GM12878 (cell line): ENCODE measurements around the gene MAB21L4. TPM values are rescaled to one million over a fixed set of nuclear protein-coding genes. Genes with fewer than 3 reads are reported as not detected.

Experiments
- polyA plus RNA-seq, 11 experiments: library from polyadenylated mRNA; depleted of rRNA in 4 of 11; unstranded in 6 of 11; stranded (reverse) in 5 of 11; fragments of >200 nt; fragmentation: Nextera tagmentation in 4 of 11; fragmentation: Illumina TruSeq in 1 of 11; extraction: Ambion mirVana in 4 of 11; extraction: Trizol in 1 of 11; gene quantifications; 1 replicate in 1 of 11; 2 replicates in 10 of 11; pipeline versions ENCODE4 v1.2.1 to v1.2.3, GENCODE V29; 2011 to 2016; ENCODE audit warnings: inconsistent platforms in 2 of 11, missing spikeins in 2 of 11, low read depth in 1 of 11
- total RNA-seq, 4 experiments: library from RNA; depleted of rRNA in 3 of 4; stranded (reverse); fragments of >200 nt in 3 of 4; fragmentation: Illumina TruSeq in 1 of 4; extraction: Trizol in 1 of 4; gene quantifications; 2 replicates each; pipeline versions ENCODE4 v1.2.1 to v1.2.3, GENCODE V29; 2013 to 2021

MAB21L4 gene
- total and polyA plus RNA-seq, 10 of the 15 experiments (the other 5 are each of a cell fraction or from before 2014, with no cell fraction given): 0.03 TPM; not detected in 9

Other genes with a start within 250 kb of the MAB21L4 start
- not detected in 2 replicates for gene AQP12B, start 213.3 kb downstream of the MAB21L4 start, total RNA-seq (2014; rRNA removed)
- not detected in 2 replicates for gene AQP12B, start 213.3 kb downstream of the MAB21L4 start, total RNA-seq (2014; rRNA removed; fragmentation: Illumina TruSeq; extraction: Trizol)
- gene AQP12B, start 213.3 kb downstream of the MAB21L4 start, total RNA-seq (2021): not detected in 2 replicates
- gene AQP12B, start 213.3 kb downstream of the MAB21L4 start, polyA plus RNA-seq (2011; rRNA removed): not detected in 2 replicates
- not detected in 2 replicates for gene AQP12B, start 213.3 kb downstream of the MAB21L4 start, polyA plus RNA-seq (2014; fragmentation: Illumina TruSeq; extraction: Trizol)
- not detected for gene AQP12B, start 213.3 kb downstream of the MAB21L4 start, polyA plus RNA-seq (2014; fragmentation: Nextera tagmentation; extraction: Ambion mirVana)
- gene AQP12B, start 213.3 kb downstream of the MAB21L4 start, polyA plus RNA-seq (2014; rRNA removed): not detected in 2 replicates
- gene AQP12B, start 213.3 kb downstream of the MAB21L4 start, polyA plus RNA-seq (2016; fragmentation: Nextera tagmentation; extraction: Ambion mirVana): not detected
- gene AQP12A, start 204.3 kb downstream of the MAB21L4 start, total RNA-seq (2014; rRNA removed): not detected in 2 replicates
- gene AQP12A, start 204.3 kb downstream of the MAB21L4 start, total RNA-seq (2014; rRNA removed; fragmentation: Illumina TruSeq; extraction: Trizol): not detected in 2 replicates
- not detected in 2 replicates for gene AQP12A, start 204.3 kb downstream of the MAB21L4 start, total RNA-seq (2021)
- not detected in 2 replicates for gene AQP12A, start 204.3 kb downstream of the MAB21L4 start, polyA plus RNA-seq (2011; rRNA removed)
- gene AQP12A, start 204.3 kb downstream of the MAB21L4 start, polyA plus RNA-seq (2014; fragmentation: Illumina TruSeq; extraction: Trizol): not detected in 2 replicates
- gene AQP12A, start 204.3 kb downstream of the MAB21L4 start, polyA plus RNA-seq (2014; fragmentation: Nextera tagmentation; extraction: Ambion mirVana): not detected
- not detected in 2 replicates for gene AQP12A, start 204.3 kb downstream of the MAB21L4 start, polyA plus RNA-seq (2014; rRNA removed)
- gene AQP12A, start 204.3 kb downstream of the MAB21L4 start, polyA plus RNA-seq (2016; fragmentation: Nextera tagmentation; extraction: Ambion mirVana): not detected
- gene KIF1A, start 75.9 kb downstream of the MAB21L4 start, total RNA-seq (2014; rRNA removed): 0.06 TPM in 1 of 2 replicates, not detected in the other
- not detected in 2 replicates for gene KIF1A, start 75.9 kb downstream of the MAB21L4 start, total RNA-seq (2014; rRNA removed; fragmentation: Illumina TruSeq; extraction: Trizol)
- gene KIF1A, start 75.9 kb downstream of the MAB21L4 start, total RNA-seq (2021): 0.51 and 0.95 TPM in 2 replicates
- not detected in 2 replicates for gene KIF1A, start 75.9 kb downstream of the MAB21L4 start, polyA plus RNA-seq (2011; rRNA removed)
- gene KIF1A, start 75.9 kb downstream of the MAB21L4 start, polyA plus RNA-seq (2014; fragmentation: Illumina TruSeq; extraction: Trizol): not detected in 2 replicates
- gene KIF1A, start 75.9 kb downstream of the MAB21L4 start, polyA plus RNA-seq (2014; fragmentation: Nextera tagmentation; extraction: Ambion mirVana): not detected
- gene KIF1A, start 75.9 kb downstream of the MAB21L4 start, polyA plus RNA-seq (2014; rRNA removed): 0.04 TPM in 1 of 2 replicates, not detected in the other
- gene KIF1A, start 75.9 kb downstream of the MAB21L4 start, polyA plus RNA-seq (2016; fragmentation: Nextera tagmentation; extraction: Ambion mirVana): under 1 TPM; 0.04 to 0.18 TPM
- not detected in 2 replicates for gene AGXT, start 27.3 kb downstream of the MAB21L4 start, total RNA-seq (2014; rRNA removed)
- not detected in 2 replicates for gene AGXT, start 27.3 kb downstream of the MAB21L4 start, total RNA-seq (2014; rRNA removed; fragmentation: Illumina TruSeq; extraction: Trizol)
- gene AGXT, start 27.3 kb downstream of the MAB21L4 start, total RNA-seq (2021): 0.18 and 0.19 TPM in 2 replicates
- not detected in 2 replicates for gene AGXT, start 27.3 kb downstream of the MAB21L4 start, polyA plus RNA-seq (2011; rRNA removed)
- not detected in 2 replicates for gene AGXT, start 27.3 kb downstream of the MAB21L4 start, polyA plus RNA-seq (2014; fragmentation: Illumina TruSeq; extraction: Trizol)
- not detected for gene AGXT, start 27.3 kb downstream of the MAB21L4 start, polyA plus RNA-seq (2014; fragmentation: Nextera tagmentation; extraction: Ambion mirVana)
- not detected in 2 replicates for gene AGXT, start 27.3 kb downstream of the MAB21L4 start, polyA plus RNA-seq (2014; rRNA removed)
- not detected for gene AGXT, start 27.3 kb downstream of the MAB21L4 start, polyA plus RNA-seq (2016; fragmentation: Nextera tagmentation; extraction: Ambion mirVana)
- not detected in 2 replicates for gene CROCC2, start 10.2 kb upstream of the MAB21L4 start, total RNA-seq (2014; rRNA removed)
- not detected in 2 replicates for gene CROCC2, start 10.2 kb upstream of the MAB21L4 start, total RNA-seq (2014; rRNA removed; fragmentation: Illumina TruSeq; extraction: Trizol)
- gene CROCC2, start 10.2 kb upstream of the MAB21L4 start, total RNA-seq (2021): not detected in 2 replicates
- gene CROCC2, start 10.2 kb upstream of the MAB21L4 start, polyA plus RNA-seq (2011; rRNA removed): not detected in 2 replicates
- gene CROCC2, start 10.2 kb upstream of the MAB21L4 start, polyA plus RNA-seq (2014; fragmentation: Illumina TruSeq; extraction: Trizol): not detected in 2 replicates
- not detected for gene CROCC2, start 10.2 kb upstream of the MAB21L4 start, polyA plus RNA-seq (2014; fragmentation: Nextera tagmentation; extraction: Ambion mirVana)
- not detected in 2 replicates for gene CROCC2, start 10.2 kb upstream of the MAB21L4 start, polyA plus RNA-seq (2014; rRNA removed)
- gene CROCC2, start 10.2 kb upstream of the MAB21L4 start, polyA plus RNA-seq (2016; fragmentation: Nextera tagmentation; extraction: Ambion mirVana): not detected
- 4.4 and 7.6 TPM in 2 replicates for gene SNED1, start 102.5 kb upstream of the MAB21L4 start, total RNA-seq (2014; rRNA removed)
- gene SNED1, start 102.5 kb upstream of the MAB21L4 start, total RNA-seq (2014; rRNA removed; fragmentation: Illumina TruSeq; extraction: Trizol): 3.4 TPM in 2 replicates
- gene SNED1, start 102.5 kb upstream of the MAB21L4 start, total RNA-seq (2021): 5.5 and 7.3 TPM in 2 replicates
- gene SNED1, start 102.5 kb upstream of the MAB21L4 start, polyA plus RNA-seq (2011; rRNA removed): 3.6 and 4.4 TPM in 2 replicates
- 0.17 and 1.3 TPM in 2 replicates for gene SNED1, start 102.5 kb upstream of the MAB21L4 start, polyA plus RNA-seq (2014; fragmentation: Illumina TruSeq; extraction: Trizol)
- under 1 TPM; 0.05 to 0.18 TPM for gene SNED1, start 102.5 kb upstream of the MAB21L4 start, polyA plus RNA-seq (2014; fragmentation: Nextera tagmentation; extraction: Ambion mirVana)
- gene SNED1, start 102.5 kb upstream of the MAB21L4 start, polyA plus RNA-seq (2014; rRNA removed): 6.5 and 8.4 TPM in 2 replicates
- 1 to 10 TPM; 1.7 to 2.5 TPM for gene SNED1, start 102.5 kb upstream of the MAB21L4 start, polyA plus RNA-seq (2016; fragmentation: Nextera tagmentation; extraction: Ambion mirVana)
- gene MTERF4, start 206.1 kb upstream of the MAB21L4 start, total RNA-seq (2014; rRNA removed): 35.5 and 37.5 TPM in 2 replicates
- gene MTERF4, start 206.1 kb upstream of the MAB21L4 start, total RNA-seq (2014; rRNA removed; fragmentation: Illumina TruSeq; extraction: Trizol): 52.0 and 56.3 TPM in 2 replicates
- 35.2 and 38.7 TPM in 2 replicates for gene MTERF4, start 206.1 kb upstream of the MAB21L4 start, total RNA-seq (2021)
- 63.6 and 66.4 TPM in 2 replicates for gene MTERF4, start 206.1 kb upstream of the MAB21L4 start, polyA plus RNA-seq (2011; rRNA removed)
- 69.1 and 85.4 TPM in 2 replicates for gene MTERF4, start 206.1 kb upstream of the MAB21L4 start, polyA plus RNA-seq (2014; fragmentation: Illumina TruSeq; extraction: Trizol)
- gene MTERF4, start 206.1 kb upstream of the MAB21L4 start, polyA plus RNA-seq (2014; fragmentation: Nextera tagmentation; extraction: Ambion mirVana): 10 to 100 TPM; 36.7 to 45.0 TPM
- 66.8 and 68.2 TPM in 2 replicates for gene MTERF4, start 206.1 kb upstream of the MAB21L4 start, polyA plus RNA-seq (2014; rRNA removed)
- gene MTERF4, start 206.1 kb upstream of the MAB21L4 start, polyA plus RNA-seq (2016; fragmentation: Nextera tagmentation; extraction: Ambion mirVana): 10 to 100 TPM; 44.7 to 46.0 TPM